ENCODE results near the gene GHRL.

DNA sequence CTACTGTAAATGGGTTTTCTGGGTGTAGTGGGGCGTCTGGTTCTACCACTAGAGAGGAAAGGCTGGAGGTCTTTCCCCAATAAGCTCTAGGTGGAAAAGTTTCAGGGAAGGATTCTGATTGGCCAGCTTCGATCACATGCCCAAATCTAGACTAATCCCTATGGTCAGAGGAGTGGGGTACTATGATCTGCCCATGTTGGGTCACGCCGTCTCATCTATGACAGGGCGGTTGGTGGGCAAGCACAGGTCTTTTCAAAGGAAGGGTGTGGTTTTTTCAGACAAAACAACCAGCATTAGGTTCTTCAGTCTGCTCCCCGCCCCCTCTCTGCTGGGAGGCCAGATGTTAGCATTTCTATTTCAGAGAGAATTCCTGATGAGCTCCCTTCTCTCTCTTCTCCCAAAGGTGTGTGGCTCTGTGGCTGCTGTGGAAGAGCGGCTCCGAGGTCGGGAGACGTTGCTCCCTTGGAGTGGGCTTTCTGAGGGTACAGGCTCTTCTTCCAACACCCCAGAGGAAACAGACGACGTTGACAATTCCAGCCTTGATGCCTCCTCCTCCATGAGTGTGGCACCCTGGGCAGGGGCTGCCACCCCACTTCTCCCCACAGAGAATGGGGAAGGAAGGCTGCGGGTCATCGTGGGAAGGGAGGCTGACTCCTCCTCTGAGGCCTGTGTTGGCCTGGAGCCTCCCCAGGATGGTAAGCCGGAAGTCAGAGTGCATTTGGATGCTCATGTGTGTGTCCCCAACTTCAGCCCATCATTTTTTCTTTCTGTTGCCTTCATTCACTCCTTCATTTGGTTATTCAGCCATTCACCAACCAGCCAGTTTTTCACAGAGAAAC, 54.2 kb downstream of the GHRL start:
- no peak for TF ChIP-seq POLR2A (IDR thresholded peaks at IDR 0.05)
- TF ChIP-seq, protein P1, sequence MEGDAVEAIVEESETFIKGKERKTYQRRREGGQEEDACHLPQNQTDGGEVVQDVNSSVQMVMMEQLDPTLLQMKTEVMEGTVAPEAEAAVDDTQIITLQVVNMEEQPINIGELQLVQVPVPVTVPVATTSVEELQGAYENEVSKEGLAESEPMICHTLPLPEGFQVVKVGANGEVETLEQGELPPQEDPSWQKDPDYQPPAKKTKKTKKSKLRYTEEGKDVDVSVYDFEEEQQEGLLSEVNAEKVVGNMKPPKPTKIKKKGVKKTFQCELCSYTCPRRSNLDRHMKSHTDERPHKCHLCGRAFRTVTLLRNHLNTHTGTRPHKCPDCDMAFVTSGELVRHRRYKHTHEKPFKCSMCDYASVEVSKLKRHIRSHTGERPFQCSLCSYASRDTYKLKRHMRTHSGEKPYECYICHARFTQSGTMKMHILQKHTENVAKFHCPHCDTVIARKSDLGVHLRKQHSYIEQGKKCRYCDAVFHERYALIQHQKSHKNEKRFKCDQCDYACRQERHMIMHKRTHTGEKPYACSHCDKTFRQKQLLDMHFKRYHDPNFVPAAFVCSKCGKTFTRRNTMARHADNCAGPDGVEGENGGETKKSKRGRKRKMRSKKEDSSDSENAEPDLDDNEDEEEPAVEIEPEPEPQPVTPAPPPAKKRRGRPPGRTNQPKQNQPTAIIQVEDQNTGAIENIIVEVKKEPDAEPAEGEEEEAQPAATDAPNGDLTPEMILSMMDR (IDR thresholded peaks at IDR 0.05), result no peak

Data from adrenal gland (tissue), 5 donors.